GM19455 (cell line): ENCODE data around the gene THTPA.
A peak's percentile ranks its signal among the peaks of the same experiment; 100 is the strongest.

ENCODE experiments used
- ATAC-seq: cut with Tn5 transposase; IDR thresholded peaks from one replicate; pipeline ENCODE4 v1.9.1; 2021; ENCODE audit not compliant: unreplicated experiment

THTPA gene

DNA sequence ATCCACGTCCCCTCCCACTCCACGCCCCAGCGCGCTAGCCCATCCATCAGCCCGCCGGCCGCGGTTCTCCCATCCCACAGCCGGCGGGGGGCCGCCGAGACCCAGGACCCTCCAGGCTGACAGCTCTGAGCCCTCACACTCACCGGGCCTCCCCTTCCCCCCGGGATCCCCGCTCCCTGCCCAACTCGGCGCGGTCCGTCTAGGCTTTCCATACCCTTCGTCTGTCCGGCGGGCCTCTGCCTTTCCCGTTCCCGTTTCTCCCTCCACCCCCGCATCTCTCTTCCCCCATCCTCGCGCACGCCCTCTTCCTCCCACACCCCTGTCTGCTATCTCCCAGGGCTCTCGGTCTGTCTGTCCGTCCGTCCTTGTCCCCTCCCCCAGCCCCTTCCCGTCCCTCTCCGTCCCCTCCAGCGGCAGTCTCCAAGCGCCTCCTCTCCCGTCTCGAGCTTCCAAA is 5.2 kb upstream of the THTPA start:
- no peak for ATAC-seq

DNA sequence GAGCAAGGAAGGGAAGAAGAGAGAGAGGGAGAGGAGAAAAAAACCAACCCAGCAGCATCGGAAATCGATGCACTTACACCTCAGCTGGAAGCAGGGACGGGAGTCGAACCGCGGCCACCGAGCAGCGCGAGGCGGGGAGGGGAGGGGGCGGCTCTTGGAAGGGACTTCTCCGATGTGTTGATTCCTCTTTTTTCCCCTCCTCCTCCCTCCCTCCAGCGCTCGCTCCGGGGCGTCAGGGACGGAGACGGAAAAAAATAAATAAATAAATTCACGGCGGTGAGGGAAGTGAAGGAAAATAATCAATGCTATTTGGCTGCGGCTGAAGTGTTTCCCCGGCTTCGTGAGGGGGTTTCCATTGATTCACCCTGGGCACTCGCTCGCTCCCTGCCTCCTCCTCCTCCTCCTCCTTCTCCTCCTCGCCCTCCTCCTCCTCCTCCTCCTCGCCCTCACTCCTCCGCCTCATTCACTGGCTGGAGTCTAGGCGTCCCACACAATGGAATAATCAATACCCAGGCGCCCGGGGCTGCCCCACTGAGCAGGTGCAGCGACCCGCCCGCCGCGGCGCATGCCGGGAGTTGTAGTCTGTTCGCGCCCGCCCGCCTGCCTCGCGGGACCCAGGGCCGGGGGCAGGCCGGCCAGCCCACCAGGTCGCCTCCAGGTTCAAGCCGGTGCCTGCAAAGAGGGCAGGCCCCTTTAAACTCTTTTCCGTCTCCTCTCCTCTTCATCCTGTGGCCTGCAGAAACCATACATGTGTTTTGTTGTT is 4.6 kb upstream of the THTPA start, which contains the start of gene ZFHX2:
TSS of gene ZFHX2 (minus strand) at position 500 of the 763 bp plus-strand sequence. CDS start 16,440 bp downstream, outside the sequence.
- peak; percentile 45 for ATAC-seq

DNA sequence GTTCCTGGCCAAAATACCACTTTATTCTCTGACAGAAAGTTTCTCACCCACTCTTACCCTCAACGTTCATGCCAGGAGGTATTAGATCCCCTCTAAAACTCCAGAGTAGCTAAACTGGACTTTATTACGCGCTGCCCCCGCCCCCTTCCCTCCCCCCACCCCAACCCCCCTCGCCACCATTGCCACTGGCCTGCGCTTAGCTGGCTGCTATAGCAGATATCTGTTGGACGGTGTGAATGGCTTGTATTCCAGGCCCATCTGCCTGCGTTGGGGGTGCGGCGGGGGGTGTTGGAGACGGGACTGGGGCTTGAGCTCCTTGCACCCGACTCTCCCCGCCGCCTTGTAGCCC is 564 bp upstream of the THTPA start:
- ATAC-seq = peak; percentile 10

DNA sequence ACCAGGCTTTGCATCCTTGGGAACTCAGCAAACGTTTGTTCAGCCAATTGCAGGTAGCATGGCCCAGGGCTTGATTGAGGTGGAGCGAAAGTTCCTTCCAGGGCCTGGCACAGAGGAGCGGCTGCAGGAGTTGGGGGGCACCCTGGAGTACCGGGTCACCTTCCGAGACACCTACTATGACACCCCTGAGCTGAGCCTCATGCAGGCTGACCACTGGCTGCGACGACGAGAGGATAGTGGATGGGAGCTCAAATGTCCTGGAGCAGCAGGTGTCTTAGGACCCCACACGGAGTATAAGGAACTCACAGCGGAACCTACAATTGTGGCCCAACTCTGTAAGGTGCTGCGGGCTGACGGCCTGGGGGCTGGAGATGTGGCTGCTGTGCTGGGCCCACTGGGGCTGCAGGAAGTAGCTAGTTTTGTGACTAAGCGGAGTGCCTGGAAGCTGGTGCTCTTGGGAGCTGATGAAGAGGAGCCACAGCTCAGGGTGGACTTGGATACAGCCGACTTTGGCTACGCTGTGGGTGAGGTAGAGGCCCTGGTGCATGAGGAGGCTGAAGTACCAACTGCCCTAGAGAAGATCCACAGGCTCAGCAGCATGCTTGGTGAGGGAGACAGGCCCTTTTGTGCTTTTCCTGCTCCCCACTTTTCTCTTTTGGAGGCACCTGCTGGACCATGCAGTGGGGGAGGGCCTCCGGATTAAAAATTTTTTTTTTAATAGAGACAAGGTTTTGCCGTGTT is 799 bp downstream of the THTPA start:
- no peak for ATAC-seq

DNA sequence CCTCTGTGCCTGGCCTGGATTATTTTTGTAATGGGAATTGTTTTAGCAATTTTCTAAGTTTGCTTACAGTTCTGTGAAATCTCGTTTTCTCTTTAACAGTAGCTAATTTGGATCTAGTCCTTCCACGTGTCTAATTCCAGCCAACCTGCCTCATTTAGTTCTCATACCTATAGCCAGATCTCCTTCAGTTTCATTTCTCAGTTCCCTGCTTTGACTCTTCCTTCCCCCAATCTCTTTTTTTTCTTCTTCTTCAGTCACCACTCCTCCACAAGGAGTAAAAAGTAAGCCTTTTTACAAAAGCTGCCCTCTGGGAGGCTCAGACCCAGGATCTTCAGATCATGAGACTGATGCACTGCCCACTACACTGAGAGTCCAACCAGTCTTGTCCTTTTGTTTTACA is 1.4 kb downstream of the THTPA start:
- ATAC-seq = no peak

DNA sequence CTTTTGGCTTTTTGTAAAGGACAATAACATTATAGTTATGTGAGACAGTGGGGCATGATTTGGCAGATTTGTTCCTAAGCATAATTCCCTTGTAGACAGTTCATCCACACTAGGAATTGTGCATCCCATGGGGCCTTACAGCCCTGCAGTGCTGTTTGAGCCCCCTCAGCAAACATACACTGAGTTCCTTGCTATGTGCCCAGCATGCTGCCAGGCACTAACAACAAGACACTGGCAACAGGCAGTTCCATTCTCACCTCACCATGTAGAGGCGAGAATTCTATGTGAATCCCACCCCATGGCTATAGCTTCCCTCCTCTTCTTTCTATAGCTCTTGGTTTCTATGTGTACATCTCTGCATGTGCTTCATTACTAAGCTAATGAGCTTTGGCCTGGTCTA is 1.9 kb downstream of the THTPA start:
- no peak for ATAC-seq

DNA sequence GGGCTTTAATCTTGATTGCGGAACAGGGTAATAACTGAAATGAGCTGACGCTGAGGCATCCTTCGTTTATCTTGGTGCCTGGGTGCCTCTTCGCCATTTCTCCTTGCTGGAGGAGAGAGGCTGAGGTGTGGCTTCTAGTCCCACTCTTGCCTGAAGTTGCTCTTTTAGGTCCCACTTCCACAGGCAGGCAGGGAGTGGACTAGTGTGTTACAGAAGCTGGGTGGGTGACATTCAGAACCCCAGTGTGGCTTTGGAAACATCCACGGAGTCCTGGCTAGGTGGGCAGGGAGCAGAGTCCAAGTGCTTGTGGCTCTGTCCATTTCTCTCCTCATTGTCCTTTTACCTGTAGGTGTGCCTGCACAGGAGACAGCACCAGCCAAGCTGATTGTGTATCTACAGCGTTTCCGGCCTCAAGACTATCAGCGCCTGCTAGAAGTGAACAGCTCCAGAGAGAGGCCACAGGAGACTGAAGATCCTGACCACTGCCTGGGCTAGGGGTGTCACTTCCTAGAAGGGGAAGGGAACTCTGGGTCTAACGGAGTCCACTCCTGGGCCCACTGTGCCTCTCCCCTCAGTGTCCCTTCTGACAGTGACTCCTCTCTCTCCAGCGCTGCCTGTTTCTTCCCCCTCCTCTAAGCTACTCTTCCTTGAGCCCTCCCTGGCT is 2.4 kb downstream of the THTPA start:
- ATAC-seq = no peak

DNA sequence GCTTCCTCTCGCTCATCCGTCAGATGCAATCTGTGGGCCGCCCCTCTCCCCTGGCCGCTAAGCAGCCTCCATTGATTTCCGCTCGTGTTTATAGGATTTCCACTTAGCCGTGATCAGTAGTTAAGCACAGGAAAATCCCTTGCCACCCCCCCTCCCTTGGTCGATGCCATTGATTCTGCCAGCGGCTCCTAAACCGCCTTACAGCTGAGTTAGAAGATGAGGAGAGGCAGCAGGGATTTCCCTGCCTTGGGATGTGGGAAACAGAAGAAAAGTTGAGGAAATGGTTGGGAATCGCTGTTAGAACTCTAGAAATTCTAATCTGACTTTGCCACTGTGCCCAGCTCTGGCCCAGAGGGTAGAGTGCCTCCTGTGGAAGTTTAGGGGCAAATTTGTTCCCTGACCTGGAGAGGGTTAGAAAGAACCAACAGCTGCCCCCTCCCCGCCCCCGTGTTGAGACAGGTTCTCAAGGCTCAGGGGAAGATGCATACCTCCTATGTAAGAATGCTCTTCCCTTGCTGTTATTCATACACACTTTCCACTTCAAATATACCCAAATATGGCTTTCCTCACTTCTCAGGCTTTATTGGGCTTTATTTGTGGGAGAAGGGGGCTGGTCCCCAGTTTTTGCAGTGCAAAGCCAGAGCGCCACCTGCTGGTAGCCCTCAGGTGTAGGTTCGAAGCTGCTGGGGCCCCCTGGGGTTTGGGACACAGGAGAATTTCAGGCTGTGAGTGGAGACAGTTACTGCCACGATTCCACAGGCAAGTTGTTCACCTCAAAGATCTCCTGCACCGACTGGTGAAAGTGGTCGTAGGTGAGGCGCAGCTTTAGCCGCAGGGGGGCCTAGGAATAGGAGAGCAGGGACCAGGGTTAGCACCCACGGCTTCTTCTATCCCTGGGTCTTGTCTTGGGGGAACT is 3.2 kb downstream of the THTPA start:
- ATAC-seq = no peak

DNA sequence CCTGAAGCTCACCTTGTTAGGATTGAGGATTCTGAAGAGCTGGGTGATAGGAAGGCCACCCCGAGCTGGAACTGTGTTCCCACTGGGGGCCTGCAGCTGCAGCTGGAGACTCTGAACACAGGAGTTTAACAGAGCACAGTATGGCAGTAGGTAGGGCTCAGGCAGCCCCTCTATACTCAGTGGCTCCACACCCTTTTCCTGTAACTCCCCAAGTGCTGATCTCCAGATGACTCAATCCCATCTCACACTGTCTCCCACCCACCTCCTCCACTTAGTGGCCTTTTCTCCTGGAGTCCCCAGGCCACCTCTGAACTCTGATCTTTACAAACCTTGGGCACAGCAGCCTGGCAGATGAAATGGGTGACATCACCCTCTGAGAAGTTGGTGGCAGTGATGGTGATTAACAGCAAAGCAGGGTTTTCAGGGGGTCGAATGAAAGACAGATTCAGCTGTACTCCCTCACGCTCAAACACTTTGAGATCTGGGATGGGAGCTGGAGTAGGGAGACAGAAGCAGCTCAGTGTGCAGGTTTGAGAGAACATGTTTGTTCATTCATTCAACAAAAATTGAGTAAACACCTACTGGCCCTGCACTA is 4.0 kb downstream of the THTPA start:
- ATAC-seq = no peak

DNA sequence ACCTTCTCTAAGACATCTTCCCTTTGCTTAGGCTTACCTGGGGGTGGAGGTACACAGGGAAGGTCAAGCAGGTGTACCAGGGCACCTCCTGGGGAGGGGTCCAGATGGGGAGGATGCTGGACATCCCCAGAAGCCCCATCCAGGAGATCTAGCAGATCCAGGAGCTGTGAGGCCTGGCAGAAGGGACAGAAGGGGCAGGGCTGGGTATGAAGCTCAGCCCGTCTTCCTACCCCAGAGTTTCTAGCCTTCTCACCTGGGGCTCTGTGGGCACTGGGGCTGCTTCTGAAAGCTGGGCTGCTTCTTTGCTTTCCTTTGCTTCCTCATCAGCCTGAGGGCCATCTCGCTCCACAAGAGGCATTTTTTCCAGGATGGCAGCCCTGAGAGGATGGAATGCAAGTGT is 5.2 kb downstream of the THTPA start:
- no peak for ATAC-seq

DNA sequence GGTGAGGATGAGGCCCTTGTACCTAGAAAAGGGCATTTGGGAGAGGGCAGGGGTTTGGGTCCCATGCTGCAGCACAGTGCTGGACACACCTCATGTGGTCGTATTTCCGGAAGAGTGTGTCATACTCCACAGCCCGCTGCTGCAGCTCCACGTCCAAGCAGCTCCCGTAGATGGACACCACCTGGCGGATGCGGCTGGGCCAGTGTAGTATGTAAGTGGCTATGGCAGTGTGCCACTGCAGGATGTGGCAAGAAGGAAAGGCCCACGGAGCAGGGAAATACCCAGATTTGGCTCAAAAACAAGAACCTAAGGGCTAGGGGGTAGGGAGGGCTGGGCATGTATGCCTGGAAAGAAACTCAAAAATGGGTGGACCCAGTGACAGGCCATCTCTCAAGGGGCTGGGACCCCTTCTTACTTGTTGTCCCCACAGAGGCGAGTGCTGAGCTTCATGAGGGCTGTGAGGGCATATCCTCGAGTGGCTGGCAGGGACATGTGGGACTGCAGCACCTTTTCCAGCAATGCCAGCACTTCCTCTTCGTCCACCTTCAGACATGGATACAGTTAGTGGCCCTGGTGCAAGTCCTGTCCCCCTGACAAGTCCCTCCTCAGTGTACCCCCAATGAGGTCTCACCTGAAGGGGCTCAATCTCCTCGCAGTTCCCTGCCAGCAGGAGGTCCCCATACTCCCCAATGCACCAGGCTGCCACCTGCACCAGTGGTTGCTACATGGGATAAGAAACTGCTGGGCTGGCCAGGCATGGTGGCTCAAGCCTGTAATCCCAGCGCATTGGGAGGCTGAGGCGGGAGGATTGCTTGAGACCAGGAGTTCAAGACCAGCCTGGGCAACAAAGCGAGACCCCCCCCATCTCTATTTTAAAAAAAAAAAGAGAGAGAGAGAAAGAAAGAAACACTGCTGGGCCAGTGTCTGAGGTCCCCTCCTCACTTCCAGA is 6.1 kb downstream of the THTPA start:
- ATAC-seq = no peak

DNA sequence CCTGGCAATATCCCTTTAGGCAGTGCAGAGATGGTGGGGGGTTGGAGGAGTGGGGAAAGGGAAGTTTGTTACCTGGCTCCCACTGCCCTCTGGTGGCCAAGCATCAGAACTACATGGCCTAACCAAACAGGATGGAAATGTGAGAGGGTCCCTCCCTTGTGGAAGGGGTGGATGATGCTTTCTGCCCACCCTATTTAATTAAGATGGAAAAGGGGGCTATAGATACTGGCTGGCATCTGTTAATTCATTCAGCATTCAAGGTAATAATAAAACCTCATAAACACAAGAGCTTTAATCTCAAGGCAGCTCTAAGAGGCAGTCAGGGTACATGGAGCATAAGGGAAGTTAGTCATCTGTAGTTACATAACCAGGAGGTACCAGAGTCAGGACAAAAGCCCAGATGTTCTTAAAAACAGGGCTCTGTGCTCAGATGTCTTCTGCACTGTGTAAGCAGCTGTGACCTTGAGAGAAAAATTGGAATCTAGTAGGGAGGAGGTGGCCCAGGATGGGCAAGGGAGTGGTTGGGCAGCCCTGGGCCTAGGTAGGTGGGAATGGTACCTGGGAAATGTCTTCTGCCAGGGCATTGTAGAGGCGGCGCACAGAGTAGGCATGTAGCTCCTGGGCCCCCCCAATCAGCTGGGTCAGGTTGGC is 6.9 kb downstream of the THTPA start:
- no peak for ATAC-seq

DNA sequence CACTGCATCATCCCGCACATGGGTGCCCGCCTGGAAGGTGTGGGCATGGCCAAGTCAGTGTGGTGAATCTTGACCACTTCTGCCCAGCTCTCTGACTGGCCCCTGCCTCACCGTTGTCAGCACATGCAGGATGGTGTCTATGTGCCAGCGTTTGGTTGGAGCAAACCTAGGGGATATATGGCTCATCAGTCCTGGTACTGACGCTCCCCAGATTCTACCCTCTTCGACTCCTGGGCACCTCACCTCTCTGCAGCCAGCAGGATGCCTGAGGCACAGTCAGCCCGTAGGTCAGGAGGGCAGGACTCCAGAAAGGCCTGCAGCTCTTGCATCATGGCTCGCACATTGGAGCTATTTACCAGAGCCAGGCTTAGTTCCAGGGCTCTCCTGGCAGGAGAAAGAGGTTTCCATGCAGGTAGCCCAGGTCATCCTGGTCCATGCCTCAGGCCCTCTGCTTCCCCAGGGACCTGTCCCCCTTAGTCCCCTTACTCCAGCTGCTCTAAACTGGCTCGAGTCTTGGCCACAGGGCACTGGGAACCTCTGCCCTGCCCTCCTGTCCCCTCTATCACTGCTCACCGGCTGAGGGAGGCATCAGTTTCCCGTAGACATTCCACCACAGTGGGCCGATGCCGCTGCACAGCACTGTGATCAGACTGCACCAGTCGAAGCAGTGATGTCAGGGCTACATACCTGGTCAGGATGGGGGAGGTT is 7.6 kb downstream of the THTPA start:
- no peak for ATAC-seq

DNA sequence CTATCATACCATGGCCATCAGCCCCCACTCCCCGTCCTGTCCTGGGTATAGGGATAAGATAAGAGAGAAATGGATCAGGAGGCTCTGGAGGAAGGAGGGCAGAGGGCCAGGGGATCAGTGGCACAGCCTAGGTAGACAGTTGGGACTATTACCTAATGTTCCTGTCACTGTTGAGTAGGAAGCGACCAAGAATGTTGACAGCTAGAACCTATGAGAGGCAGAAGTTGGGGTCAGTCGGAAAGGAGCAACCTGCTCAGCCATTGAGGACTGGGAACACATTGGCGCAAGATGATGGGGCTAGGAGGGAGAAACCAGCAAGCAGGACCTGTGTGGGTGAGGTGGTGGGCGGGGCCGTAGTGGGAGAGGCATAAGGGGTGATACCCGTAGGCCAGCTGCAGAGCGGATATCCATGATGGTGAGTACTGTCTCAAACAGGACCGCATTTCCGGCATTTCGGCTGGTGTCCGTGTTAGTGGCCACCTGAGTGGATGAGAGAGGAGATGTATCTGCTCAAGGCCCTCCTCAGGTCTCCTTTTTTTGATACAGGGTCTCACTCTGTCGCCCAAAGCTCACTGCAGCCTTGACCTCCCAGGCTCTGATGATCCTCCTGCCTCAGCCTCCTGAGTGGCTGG is 8.2 kb downstream of the THTPA start:
- no peak for ATAC-seq

DNA sequence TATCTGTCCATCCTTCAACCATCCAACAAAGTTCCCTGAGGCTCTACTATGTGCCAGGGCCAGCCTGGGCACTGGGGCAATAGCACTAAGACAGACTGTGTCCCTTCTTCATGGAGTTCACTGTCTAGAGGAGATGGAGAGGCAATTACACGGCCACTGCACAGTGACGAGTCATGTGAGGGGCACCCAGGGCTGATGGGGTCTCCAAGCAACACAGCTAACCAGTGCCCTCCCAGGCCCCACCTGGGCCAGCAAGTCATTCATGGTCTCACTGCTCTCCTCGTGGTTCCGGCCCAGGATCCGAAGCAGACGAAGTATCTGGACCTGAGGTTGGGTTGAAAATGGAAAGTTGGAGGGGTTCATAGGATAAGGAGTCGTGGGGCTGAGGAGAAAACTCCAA is 8.8 kb downstream of the THTPA start:
- no peak for ATAC-seq

DNA sequence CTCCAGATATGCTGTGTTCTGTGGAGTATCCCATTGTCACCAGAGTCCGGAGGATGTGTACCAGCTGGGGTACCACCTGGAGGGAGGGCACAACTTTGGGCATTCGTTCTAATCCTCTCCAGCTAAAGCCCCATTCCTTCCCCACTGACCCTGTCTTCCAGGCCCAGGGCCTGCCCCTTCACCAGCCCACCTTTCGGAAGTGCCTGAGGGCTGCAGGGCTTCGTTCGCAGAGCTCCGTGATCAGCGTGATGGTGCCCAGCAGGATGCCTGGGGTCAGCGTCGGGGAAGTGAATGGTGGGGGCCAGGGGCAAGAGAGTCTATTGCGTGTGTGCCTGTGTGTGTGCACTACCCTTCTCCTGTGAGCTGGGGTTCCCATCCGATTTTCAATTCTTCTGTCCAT is 9.6 kb downstream of the THTPA start:
- ATAC-seq = no peak

DNA sequence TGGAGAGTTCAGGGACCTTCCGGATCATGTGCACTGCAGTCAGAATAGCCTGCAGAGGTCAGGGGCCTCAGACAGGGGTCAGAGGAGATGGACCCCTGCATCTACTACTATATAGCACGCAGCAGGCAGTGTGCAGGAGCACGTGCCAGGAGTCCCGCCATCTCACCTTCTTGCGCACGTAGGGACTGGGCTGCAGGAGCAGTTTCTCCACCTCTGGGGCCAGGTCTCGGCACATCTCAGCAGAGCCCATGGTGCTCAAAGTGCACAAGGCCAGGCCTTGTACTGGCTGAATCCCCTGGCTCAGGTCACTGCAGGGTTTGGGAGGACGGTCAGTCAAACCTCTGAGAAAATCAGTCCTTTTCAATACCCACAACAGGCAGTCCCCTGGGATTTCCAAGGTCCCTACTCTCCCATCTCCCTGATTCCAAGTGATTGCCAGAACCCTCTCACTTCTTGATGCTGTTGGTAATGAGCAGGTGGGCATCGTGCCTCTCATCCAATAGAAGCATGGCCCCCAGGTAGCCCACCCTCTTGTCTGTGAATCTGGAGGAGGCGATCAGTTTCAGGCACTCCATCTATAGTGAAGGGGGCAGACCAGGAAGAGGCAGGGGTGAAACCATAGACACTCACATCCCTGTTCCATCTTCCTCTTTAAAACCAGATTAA is 10.2 kb downstream of the THTPA start:
- no peak for ATAC-seq
